ENCODE data around the gene DSG4. TPM values are rescaled to one million over a fixed set of nuclear protein-coding genes. Genes with fewer than 3 reads are reported as not detected.

Gene DSG4
- total and polyA plus RNA-seq, 3 experiments from 2014 or later, result not detected

DNA sequence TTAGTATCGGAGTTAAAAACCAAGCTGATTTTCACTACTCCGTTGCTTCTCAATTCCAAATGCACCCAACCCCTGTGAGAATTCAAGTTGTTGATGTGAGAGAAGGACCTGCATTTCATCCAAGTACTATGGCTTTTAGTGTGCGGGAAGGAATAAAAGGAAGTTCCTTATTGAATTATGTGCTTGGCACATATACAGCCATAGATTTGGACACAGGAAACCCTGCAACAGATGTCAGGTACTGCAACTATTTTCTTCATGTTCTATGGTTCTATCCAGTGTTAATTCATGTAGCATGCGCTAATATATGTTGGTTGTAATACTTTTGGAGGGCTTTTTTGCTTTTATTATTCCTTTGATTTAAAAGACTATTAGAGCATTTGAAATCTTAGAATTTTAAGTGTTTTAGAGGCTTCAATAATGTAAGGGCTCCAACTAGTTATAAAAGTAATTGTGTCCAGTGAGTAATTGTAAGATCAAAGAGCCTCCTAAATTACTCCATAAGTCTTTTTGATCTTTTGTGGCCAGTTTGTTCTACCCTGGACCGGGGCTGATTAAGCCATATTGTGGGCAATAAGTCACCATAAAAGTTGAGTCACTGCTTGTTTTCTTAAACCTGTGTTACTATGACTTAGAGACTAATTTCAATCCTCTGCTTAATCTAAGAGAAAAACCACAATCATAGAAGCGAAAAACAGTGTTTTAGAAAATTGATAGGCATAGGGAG, 22.9 kb downstream of the DSG4 start:
- Mint-ChIP-seq H3K36me3 (no peaks in the 10 kb centered on the region), H3K27ac (no peak overlapping the region), H3K4me1 (no peaks in the 10 kb centered on the region), H3K27me3 (no peaks in the 10 kb centered on the region), H3K9me3 (peaks cover 0 to 7% (median 3%) of the 10 kb centered on the region in 5 donors), H3K4me3 (no peak overlapping the region)
- POLR2A ChIA-PET, result no interaction called here
- H3K9me3 ChIP-seq (ENCODE audit: low read length), result no peaks in the 10 kb centered on the region
- no peak overlapping the region for H3K27ac ChIP-seq (ENCODE audit: low read depth, low read length)
- CTCF ChIA-PET, result no interaction called here
- H3K4me1 ChIP-seq (ENCODE audit: insufficient read depth, low read length), result no peaks in the 10 kb centered on the region
- no peaks in the 10 kb centered on the region for H3K36me3 ChIP-seq (ENCODE audit: insufficient read depth, low read length)
- no peak for DNase-seq
- no peak overlapping the region for H3K4me3 ChIP-seq (ENCODE audit: low read length)
- H3K27me3 ChIP-seq (ENCODE audit: insufficient read depth, low read length, poor library complexity, severe bottlenecking), result no peaks in the 10 kb centered on the region

DNA sequence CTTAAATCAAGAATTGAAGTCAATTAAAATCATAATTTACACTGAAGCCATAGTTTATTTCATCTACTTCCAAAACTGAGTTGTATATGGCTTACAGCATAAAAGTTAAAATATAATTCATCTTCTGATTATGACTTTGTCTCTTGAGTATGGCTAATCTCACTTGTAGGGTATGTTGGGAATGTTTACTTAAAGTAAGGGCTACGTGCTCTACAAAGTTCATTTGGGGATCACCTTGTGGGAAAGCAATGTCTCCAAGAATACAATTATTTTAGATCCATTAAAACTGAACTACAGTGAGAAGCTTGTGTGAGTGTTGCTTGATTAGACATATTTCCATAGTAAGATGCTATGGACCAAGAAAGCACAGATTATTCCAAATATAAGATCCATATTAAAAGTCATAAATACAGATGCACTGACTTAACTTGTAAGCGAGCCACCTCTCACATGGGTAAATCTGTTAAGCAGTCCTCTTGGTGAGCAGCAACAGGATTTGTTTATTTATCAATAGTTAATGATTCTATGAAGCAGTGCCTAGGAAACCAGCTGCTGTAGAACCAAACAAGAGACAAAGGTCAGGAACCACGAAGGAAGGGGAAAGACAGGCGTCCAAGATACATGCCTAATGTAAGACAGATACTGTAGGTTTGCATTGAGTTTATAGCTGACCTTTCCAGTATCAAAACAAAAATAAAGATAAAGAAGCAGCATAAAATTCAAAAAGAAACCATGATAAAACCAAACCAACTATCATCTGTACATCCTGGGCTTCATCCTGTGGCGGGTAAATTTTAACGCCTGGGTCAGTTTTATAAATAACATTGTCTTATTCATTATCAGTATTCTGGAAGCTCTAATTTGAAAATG, 24.8 kb downstream of the DSG4 start:
- Histone ChIP-seq H3K4me1 (ENCODE audit: insufficient read depth, low read length) (no peaks in the 10 kb centered on the region), H3K27me3 (ENCODE audit: insufficient read depth, low read length, poor library complexity, severe bottlenecking) (no peaks in the 10 kb centered on the region), H3K36me3 (ENCODE audit: insufficient read depth, low read length) (no peaks in the 10 kb centered on the region), H3K27ac (ENCODE audit: low read depth, low read length) (no peak overlapping the region), H3K9me3 (ENCODE audit: low read length) (no peaks in the 10 kb centered on the region), H3K4me3 (ENCODE audit: low read length) (no peak overlapping the region)
- ChIA-PET CTCF (no interaction called here), POLR2A (no interaction called here)
- peaks cover 0 to 5% (median 3%) of the 10 kb centered on the region in 5 donors for H3K9me3 Mint-ChIP-seq
- no peak overlapping the region for H3K27ac Mint-ChIP-seq
- H3K4me1 Mint-ChIP-seq, result no peaks in the 10 kb centered on the region
- H3K4me3 Mint-ChIP-seq, result no peak overlapping the region
- no peaks in the 10 kb centered on the region for H3K27me3 Mint-ChIP-seq
- no peak for DNase-seq
- no peaks in the 10 kb centered on the region for H3K36me3 Mint-ChIP-seq

DNA sequence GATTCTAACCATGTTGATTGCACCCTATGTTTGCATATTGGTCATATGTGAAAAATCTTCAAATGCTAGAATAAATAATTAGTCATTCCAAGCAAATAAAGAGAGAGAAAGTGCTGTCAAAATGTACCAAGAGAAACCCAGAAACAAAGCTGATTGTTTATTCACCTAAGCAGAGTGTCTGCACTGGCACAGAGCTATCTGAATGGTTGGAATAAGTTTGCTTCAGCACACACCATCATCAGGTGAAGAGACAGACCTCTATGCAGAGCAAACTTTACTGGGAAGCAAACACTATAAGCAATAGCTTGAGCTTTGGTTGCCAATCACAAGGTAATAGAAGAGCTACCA, 25.4 kb downstream of the DSG4 start:
- Mint-ChIP-seq H3K27me3 (no peaks in the 10 kb centered on the region), H3K4me3 (no peak overlapping the region), H3K36me3 (no peaks in the 10 kb centered on the region), H3K9me3 (peaks cover 2 to 6% (median 4%) of the 10 kb centered on the region in 5 donors), H3K27ac (no peak overlapping the region), H3K4me1 (no peaks in the 10 kb centered on the region)
- no peak overlapping the region for H3K4me3 ChIP-seq (ENCODE audit: low read length)
- ChIA-PET CTCF (no interaction called here), POLR2A (interaction anchor here (0.6 kb wide), 1 partner anchor 898 kb away, joined by 7 read pairs; no protein-coding TSS in a partner anchor)
- no peaks in the 10 kb centered on the region for H3K9me3 ChIP-seq (ENCODE audit: low read length)
- no peaks in the 10 kb centered on the region for H3K4me1 ChIP-seq (ENCODE audit: insufficient read depth, low read length)
- H3K36me3 ChIP-seq (ENCODE audit: insufficient read depth, low read length), result no peaks in the 10 kb centered on the region
- no peaks in the 10 kb centered on the region for H3K27me3 ChIP-seq (ENCODE audit: insufficient read depth, low read length, poor library complexity, severe bottlenecking)
- H3K27ac ChIP-seq (ENCODE audit: low read depth, low read length), result no peak overlapping the region
- no peak for DNase-seq

DNA sequence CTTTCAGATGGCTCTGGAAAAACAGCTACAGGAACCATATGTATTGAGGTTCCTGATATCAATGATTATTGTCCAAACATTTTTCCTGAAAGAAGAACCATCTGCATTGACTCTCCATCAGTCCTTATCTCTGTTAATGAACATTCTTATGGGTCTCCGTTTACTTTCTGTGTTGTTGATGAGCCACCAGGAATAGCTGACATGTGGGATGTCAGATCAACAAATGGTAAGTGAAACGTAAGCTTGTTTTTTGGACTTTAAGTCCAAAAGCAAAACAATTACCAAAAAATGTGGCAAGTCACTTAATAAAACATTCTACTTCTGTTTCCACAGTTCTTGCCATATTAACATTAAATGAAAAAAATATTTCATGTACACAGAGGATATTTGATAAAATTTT, 26.8 kb downstream of the DSG4 start:
- no peak overlapping the region for H3K27ac ChIP-seq (ENCODE audit: low read depth, low read length)
- ChIA-PET CTCF (no interaction called here), POLR2A (no interaction called here)
- no peak overlapping the region for H3K27ac Mint-ChIP-seq
- no peak overlapping the region for H3K4me3 ChIP-seq (ENCODE audit: low read length)
- no peaks in the 10 kb centered on the region for H3K9me3 ChIP-seq (ENCODE audit: low read length)
- H3K36me3 ChIP-seq (ENCODE audit: insufficient read depth, low read length), result no peaks in the 10 kb centered on the region
- no peak overlapping the region for H3K4me3 Mint-ChIP-seq
- H3K27me3 ChIP-seq (ENCODE audit: insufficient read depth, low read length, poor library complexity, severe bottlenecking), result no peaks in the 10 kb centered on the region
- H3K36me3 Mint-ChIP-seq, result no peaks in the 10 kb centered on the region
- no peaks in the 10 kb centered on the region for H3K4me1 Mint-ChIP-seq
- peaks cover 3 to 10% (median 4%) of the 10 kb centered on the region in 5 donors for H3K9me3 Mint-ChIP-seq
- no peaks in the 10 kb centered on the region for H3K27me3 Mint-ChIP-seq
- DNase-seq, result no peak
- H3K4me1 ChIP-seq (ENCODE audit: insufficient read depth, low read length), result no peaks in the 10 kb centered on the region

DNA sequence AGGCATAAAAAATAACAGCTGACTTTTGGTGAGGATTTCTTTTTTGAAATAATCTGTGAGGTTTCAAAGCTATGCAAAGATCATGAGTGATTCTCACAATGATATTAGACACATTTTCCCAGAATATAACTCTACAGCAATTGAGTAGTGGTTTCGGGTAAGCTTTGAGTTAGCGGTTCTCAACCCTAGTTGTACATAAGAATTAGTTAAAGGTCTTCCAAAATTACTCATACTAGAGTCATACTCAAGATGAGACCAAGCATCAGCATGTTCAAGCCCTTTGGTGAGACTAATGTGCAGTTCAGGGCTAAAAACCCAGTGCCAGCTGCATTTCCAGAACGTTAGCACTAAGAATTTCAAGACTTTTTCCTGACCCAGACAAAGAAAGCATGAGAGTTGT, 31.1 kb downstream of the DSG4 start:
- H3K36me3 ChIP-seq (ENCODE audit: insufficient read depth, low read length), result no peaks in the 10 kb centered on the region
- no peaks in the 10 kb centered on the region for H3K27me3 ChIP-seq (ENCODE audit: insufficient read depth, low read length, poor library complexity, severe bottlenecking)
- CTCF ChIA-PET, result no interaction called here
- Mint-ChIP-seq H3K9me3 (peaks cover 3 to 8% (median 6%) of the 10 kb centered on the region in 5 donors), H3K27ac (no peak overlapping the region), H3K27me3 (no peaks in the 10 kb centered on the region), H3K4me3 (no peak overlapping the region), H3K36me3 (no peaks in the 10 kb centered on the region), H3K4me1 (no peaks in the 10 kb centered on the region)
- H3K4me1 ChIP-seq (ENCODE audit: insufficient read depth, low read length), result no peaks in the 10 kb centered on the region
- no peaks in the 10 kb centered on the region for H3K9me3 ChIP-seq (ENCODE audit: low read length)
- H3K27ac ChIP-seq (ENCODE audit: low read depth, low read length), result no peak overlapping the region
- DNase-seq, result no peak
- POLR2A ChIA-PET, result no interaction called here
- no peak overlapping the region for H3K4me3 ChIP-seq (ENCODE audit: low read length)

DNA sequence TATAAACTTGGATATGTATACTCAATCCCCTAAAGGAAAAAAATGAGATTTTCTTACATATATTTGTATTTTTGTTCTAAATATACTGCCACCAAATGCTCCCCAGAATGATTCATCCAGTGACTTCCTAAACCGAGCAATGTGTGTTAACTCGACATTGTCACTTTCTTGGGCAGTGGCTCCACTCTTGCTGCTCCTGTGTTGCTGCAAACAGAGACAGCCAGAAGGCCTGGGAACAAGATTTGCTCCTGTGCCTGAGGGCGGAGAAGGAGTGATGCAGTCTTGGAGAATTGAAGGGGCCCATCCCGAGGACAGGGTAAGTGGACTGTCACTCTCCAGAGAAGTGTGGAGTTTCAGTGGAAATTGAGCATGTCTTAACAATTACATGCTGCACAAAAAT, 32.7 kb downstream of the DSG4 start:
- ChIA-PET CTCF (no interaction called here), POLR2A (no interaction called here)
- no peaks in the 10 kb centered on the region for H3K4me1 Mint-ChIP-seq
- Histone ChIP-seq H3K36me3 (ENCODE audit: insufficient read depth, low read length) (no peaks in the 10 kb centered on the region), H3K4me1 (ENCODE audit: insufficient read depth, low read length) (no peaks in the 10 kb centered on the region), H3K4me3 (ENCODE audit: low read length) (no peak overlapping the region), H3K27me3 (ENCODE audit: insufficient read depth, low read length, poor library complexity, severe bottlenecking) (no peaks in the 10 kb centered on the region), H3K9me3 (ENCODE audit: low read length) (no peaks in the 10 kb centered on the region), H3K27ac (ENCODE audit: low read depth, low read length) (no peak overlapping the region)
- H3K36me3 Mint-ChIP-seq, result no peaks in the 10 kb centered on the region
- H3K4me3 Mint-ChIP-seq, result no peak overlapping the region
- peaks cover 4 to 10% (median 6%) of the 10 kb centered on the region in 5 donors for H3K9me3 Mint-ChIP-seq
- no peak for DNase-seq
- H3K27me3 Mint-ChIP-seq, result no peaks in the 10 kb centered on the region
- no peak overlapping the region for H3K27ac Mint-ChIP-seq

DNA sequence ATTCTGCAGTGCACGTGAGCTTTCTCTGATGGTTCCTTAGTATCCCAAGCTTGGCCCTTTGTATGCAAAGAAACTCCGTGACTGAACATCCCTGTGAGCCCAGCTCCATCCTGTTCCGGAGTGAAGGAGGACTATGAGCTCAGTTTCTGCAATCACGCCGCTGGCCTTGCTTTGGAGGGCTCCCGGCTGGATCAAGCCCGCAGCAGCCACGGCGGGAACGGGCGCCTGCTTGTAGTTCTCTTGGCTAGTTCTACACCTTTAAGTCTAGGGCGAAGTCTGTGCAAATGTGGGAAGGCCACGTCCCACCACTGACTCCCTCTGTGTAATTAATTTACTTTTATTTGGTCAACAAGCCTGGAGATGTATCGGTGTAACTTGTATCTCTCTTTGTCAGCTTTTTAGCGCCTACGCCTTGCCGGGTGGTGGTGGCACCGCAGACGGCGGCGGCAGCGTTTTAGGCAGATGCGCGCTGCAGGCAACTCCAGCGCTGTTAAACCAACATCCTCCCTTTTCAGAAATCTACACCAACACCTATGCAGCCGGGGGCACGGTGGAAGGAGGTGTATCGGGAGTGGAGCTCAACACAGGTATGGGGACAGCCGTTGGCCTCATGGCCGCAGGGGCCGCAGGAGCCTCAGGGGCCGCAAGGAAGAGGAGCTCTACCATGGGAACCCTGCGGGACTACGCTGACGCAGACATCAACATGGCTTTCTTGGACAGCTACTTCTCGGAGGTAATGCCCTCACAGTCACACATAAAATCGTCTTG, 34.3 kb downstream of the DSG4 start:
- H3K27me3 ChIP-seq (ENCODE audit: insufficient read depth, low read length, poor library complexity, severe bottlenecking), result no peaks in the 10 kb centered on the region
- H3K36me3 ChIP-seq (ENCODE audit: insufficient read depth, low read length), result no peaks in the 10 kb centered on the region
- Mint-ChIP-seq H3K27me3 (no peaks in the 10 kb centered on the region), H3K4me3 (no peak overlapping the region), H3K4me1 (no peaks in the 10 kb centered on the region), H3K9me3 (peaks cover 4 to 12% (median 7%) of the 10 kb centered on the region in 5 donors), H3K36me3 (no peaks in the 10 kb centered on the region), H3K27ac (no peak overlapping the region)
- no peaks in the 10 kb centered on the region for H3K4me1 ChIP-seq (ENCODE audit: insufficient read depth, low read length)
- H3K9me3 ChIP-seq (ENCODE audit: low read length), result no peaks in the 10 kb centered on the region
- ChIA-PET POLR2A (no interaction called here), CTCF (no interaction called here)
- no peak for DNase-seq
- no peak overlapping the region for H3K27ac ChIP-seq (ENCODE audit: low read depth, low read length)
- no peak overlapping the region for H3K4me3 ChIP-seq (ENCODE audit: low read length)

DNA sequence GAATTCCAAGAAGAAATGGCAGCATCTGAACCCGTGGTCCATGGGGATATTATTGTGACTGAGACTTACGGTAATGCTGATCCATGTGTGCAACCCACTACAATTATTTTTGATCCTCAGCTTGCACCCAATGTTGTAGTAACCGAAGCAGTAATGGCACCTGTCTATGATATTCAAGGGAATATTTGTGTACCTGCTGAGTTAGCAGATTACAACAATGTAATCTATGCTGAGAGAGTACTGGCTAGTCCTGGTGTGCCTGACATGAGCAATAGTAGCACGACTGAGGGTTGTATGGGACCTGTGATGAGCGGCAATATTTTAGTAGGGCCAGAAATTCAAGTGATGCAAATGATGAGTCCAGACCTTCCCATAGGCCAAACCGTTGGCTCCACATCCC, 36.6 kb downstream of the DSG4 start:
- no peaks in the 10 kb centered on the region for H3K4me1 Mint-ChIP-seq
- no peaks in the 10 kb centered on the region for H3K27me3 Mint-ChIP-seq
- no peaks in the 10 kb centered on the region for H3K36me3 ChIP-seq (ENCODE audit: insufficient read depth, low read length)
- H3K27ac ChIP-seq (ENCODE audit: low read depth, low read length), result no peak overlapping the region
- no peak overlapping the region for H3K4me3 ChIP-seq (ENCODE audit: low read length)
- no peaks in the 10 kb centered on the region for H3K4me1 ChIP-seq (ENCODE audit: insufficient read depth, low read length)
- no peaks in the 10 kb centered on the region for H3K36me3 Mint-ChIP-seq
- no peak for DNase-seq
- H3K9me3 ChIP-seq (ENCODE audit: low read length), result no peaks in the 10 kb centered on the region
- no peak overlapping the region for H3K27ac Mint-ChIP-seq
- CTCF ChIA-PET, result no interaction called here
- POLR2A ChIA-PET, result no interaction called here
- no peaks in the 10 kb centered on the region for H3K27me3 ChIP-seq (ENCODE audit: insufficient read depth, low read length, poor library complexity, severe bottlenecking)
- H3K4me3 Mint-ChIP-seq, result no peak overlapping the region
- peaks cover 1 to 10% (median 3%) of the 10 kb centered on the region in 5 donors for H3K9me3 Mint-ChIP-seq
